ENCODE data around the gene SPG21. TPM values are rescaled to one million over a fixed set of nuclear protein-coding genes. Genes with fewer than 3 reads are reported as not detected.

SPG21 gene
- total RNA-seq, 1 experiment from 2014 or later: 104 TPM

DNA sequence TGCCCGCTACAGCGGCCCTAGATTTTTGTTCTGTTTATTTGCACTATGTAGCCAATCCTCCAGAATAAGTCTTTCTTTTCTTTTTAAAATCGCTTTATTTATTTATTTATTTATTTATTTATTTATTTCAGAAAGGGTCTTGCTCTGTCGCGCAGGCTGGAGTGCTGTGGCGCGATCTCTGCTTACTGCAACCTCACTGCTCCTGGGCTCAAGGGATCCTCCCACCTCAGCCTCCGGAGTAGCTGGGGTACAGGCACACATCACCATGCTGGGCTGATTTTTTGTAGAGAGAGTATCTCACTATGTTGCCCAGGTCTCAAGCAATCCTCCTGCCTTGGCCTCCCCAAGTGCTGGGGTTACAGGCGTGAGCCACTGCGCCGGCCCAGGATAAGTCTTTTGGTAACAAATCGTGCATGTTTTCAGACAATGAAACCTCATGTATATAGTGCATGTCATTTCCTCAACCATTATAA is 40.1 kb upstream of the SPG21 start:
- H3K27me3 Mint-ChIP-seq (ENCODE audit: unreplicated experiment): peaks cover 13% of the 10 kb centered on the region
- TF ChIP-seq, protein P1, sequence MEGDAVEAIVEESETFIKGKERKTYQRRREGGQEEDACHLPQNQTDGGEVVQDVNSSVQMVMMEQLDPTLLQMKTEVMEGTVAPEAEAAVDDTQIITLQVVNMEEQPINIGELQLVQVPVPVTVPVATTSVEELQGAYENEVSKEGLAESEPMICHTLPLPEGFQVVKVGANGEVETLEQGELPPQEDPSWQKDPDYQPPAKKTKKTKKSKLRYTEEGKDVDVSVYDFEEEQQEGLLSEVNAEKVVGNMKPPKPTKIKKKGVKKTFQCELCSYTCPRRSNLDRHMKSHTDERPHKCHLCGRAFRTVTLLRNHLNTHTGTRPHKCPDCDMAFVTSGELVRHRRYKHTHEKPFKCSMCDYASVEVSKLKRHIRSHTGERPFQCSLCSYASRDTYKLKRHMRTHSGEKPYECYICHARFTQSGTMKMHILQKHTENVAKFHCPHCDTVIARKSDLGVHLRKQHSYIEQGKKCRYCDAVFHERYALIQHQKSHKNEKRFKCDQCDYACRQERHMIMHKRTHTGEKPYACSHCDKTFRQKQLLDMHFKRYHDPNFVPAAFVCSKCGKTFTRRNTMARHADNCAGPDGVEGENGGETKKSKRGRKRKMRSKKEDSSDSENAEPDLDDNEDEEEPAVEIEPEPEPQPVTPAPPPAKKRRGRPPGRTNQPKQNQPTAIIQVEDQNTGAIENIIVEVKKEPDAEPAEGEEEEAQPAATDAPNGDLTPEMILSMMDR (IDR thresholded peaks at IDR 0.05; ENCODE audit: unreplicated experiment): no peak
- CTCF ChIA-PET: no interaction called here
- H3K4me3 Mint-ChIP-seq (ENCODE audit: low read depth, unreplicated experiment): peak overlapping the region; percentile 79
- no peak for DNase-seq
- intact Hi-C loops (cut with micrococcal nuclease; ENCODE audit: unreplicated experiment): loop anchor here (10.0 kb wide), 1 partner anchor 265 kb away; the partner anchor contains the start of gene RNU5A-1
- peaks cover 20% of the 10 kb centered on the region for H3K36me3 Mint-ChIP-seq (ENCODE audit: insufficient read depth, unreplicated experiment)
- H3K27ac Mint-ChIP-seq (ENCODE audit: unreplicated experiment): no peak overlapping the region
- peaks cover 19% of the 10 kb centered on the region for H3K4me1 Mint-ChIP-seq (ENCODE audit: low read depth, unreplicated experiment)
- H3K9me3 Mint-ChIP-seq (ENCODE audit: low read depth, unreplicated experiment): no peaks in the 10 kb centered on the region
- BruUV-seq (replicated peaks): no TSS peak

DNA sequence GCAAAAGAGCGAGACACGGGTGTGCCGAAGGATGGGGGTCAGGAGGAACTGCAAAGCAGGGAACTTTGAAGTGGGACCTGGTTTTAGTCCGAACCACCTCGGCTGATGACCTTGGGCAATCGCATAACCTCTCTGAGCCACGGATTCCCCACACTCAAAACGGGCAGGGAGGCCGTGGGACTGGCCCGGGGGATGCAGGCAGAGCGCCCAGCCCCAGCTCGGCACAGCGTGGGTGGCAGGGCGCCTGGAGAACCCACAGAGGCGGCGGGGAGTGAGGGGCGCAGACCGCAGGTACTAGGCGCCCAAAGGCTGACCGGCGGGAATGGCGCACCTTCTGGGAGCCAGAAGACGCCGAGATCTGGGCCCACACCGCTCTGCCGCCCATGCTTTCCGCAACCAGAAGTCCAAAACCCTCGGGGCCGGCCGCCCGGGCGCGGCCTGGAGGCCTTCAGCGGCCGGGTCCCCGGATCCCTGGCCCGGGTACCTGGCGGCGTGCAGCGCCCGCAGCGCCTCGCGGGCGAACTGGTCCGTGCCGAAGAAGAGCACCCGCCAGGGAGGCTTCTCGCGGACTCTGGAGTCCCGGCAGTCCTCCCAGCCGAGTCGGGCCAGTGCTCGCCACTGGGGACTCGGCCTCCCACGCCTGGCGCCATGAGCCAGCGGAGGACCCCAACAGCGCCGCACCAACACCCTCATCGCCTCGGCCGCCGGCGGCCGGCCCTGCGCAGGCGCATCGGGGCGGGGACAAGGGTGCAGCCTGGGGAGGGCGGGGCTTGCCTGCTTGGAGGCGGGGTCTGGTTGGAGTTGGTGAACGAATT is 39.4 kb upstream of the SPG21 start, which contains the start of gene MTFMT:
Gene MTFMT, minus strand, starts transcription at position 719 of the 815 bp plus-strand sequence. Its CDS starts 26 bp downstream, at position 693.
- CTCF ChIA-PET: no interaction called here
- Mint-ChIP-seq H3K36me3 (ENCODE audit: insufficient read depth, unreplicated experiment) (peaks cover 25% of the 10 kb centered on the region), H3K27me3 (ENCODE audit: unreplicated experiment) (peaks cover 13% of the 10 kb centered on the region), H3K27ac (ENCODE audit: unreplicated experiment) (peak within 1 kb of the TSS; percentile 57), H3K9me3 (ENCODE audit: low read depth, unreplicated experiment) (no peaks in the 10 kb centered on the region), H3K4me1 (ENCODE audit: low read depth, unreplicated experiment) (peaks cover 19% of the 10 kb centered on the region), H3K4me3 (ENCODE audit: low read depth, unreplicated experiment) (peak within 1 kb of the TSS; percentile 79)
- TF ChIP-seq, protein P1 (IDR thresholded peaks at IDR 0.05; ENCODE audit: unreplicated experiment): no peak
- DNase-seq: peak; percentile 96
- BruUV-seq (replicated peaks): no TSS peak
- intact Hi-C loops (cut with micrococcal nuclease; ENCODE audit: unreplicated experiment): no loop called here

DNA sequence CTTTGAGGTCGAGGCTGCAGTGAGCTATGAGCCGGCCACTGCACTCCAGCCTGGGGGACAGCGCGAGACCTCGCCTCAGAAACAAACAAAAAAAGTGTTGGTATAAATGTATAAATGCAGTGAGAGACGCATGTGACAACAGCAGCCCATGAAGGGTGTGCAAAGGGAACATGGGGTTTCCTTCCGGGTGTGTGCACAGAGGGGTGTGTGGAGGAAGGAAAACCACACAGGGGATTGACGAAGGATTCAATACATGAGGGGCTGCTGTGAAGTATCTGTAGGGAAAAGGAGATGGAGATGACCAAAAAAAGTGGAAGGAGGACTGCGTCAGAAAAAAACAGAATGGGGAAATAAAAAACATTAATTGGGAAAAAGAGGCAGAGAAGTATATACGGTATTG is 38.6 kb upstream of the SPG21 start:
- Mint-ChIP-seq H3K27ac (ENCODE audit: unreplicated experiment) (peak overlapping the region; percentile 57), H3K4me3 (ENCODE audit: low read depth, unreplicated experiment) (peak overlapping the region; percentile 79), H3K36me3 (ENCODE audit: insufficient read depth, unreplicated experiment) (peaks cover 32% of the 10 kb centered on the region), H3K4me1 (ENCODE audit: low read depth, unreplicated experiment) (peaks cover 16% of the 10 kb centered on the region), H3K9me3 (ENCODE audit: low read depth, unreplicated experiment) (no peaks in the 10 kb centered on the region), H3K27me3 (ENCODE audit: unreplicated experiment) (peaks cover 13% of the 10 kb centered on the region)
- intact Hi-C loops (cut with micrococcal nuclease; ENCODE audit: unreplicated experiment): no loop called here
- DNase-seq: no peak
- TF ChIP-seq, protein P1 (IDR thresholded peaks at IDR 0.05; ENCODE audit: unreplicated experiment): no peak
- CTCF ChIA-PET: no interaction called here
- TSS peak; percentile 29 for BruUV-seq (replicated peaks)

DNA sequence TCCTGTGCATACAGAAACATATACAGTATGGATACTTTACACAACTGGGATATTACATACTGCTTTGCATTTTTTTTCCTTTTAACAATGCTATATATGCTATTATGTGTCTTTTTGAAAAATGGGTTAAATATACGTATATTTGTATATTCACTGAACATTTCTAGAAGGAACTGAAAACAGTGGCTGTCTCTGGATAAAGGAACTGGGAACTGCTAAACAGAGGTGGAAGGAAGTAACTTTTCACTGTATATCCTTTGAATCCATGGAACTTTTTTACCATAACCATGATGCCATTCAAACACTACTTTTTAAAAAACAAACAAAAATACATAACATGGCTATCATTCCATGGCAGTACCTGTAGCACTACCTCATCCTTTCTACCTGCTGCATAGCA is 37.9 kb upstream of the SPG21 start:
- H3K9me3 Mint-ChIP-seq (ENCODE audit: low read depth, unreplicated experiment): no peaks in the 10 kb centered on the region
- TF ChIP-seq, protein P1 (IDR thresholded peaks at IDR 0.05; ENCODE audit: unreplicated experiment): no peak
- peaks cover 13% of the 10 kb centered on the region for H3K27me3 Mint-ChIP-seq (ENCODE audit: unreplicated experiment)
- CTCF ChIA-PET: interaction anchor here (0.6 kb wide), 1 partner anchor 237 kb away, joined by 3 read pairs; no protein-coding TSS in a partner anchor
- H3K4me1 Mint-ChIP-seq (ENCODE audit: low read depth, unreplicated experiment): peaks cover 11% of the 10 kb centered on the region
- H3K27ac Mint-ChIP-seq (ENCODE audit: unreplicated experiment): no peak overlapping the region
- BruUV-seq (replicated peaks): no TSS peak
- intact Hi-C loops (cut with micrococcal nuclease; ENCODE audit: unreplicated experiment): no loop called here
- peak overlapping the region; percentile 79 for H3K4me3 Mint-ChIP-seq (ENCODE audit: low read depth, unreplicated experiment)
- peaks cover 34% of the 10 kb centered on the region for H3K36me3 Mint-ChIP-seq (ENCODE audit: insufficient read depth, unreplicated experiment)
- no peak for DNase-seq

All from Calu3 (cell line).